Astrocyte (in vitro differentiated cells and primary cell): Measurements from ENCODE around the gene IKBKG.

Experiments
- CTCF ChIP-seq: IDR thresholded peaks from 2 replicates; pipeline ENCODE4 v1.5.1; 2011; ENCODE audit warnings: low read depth, mild to moderate bottlenecking, inconsistent platforms, low read length, moderate library complexity; ENCODE audit not compliant: insufficient read depth
- EZH2 ChIP-seq: IDR thresholded peaks from 2 replicates; pipeline ENCODE4 v1.6.1; 2012; ENCODE audit warnings: mild to moderate bottlenecking, low read length, inconsistent platforms; ENCODE audit not compliant: insufficient read depth

- TF ChIP-seq CTCF = no peak
- TF ChIP-seq EZH2 = no peak
These were observed 45.1 kb downstream of the IKBKG start for GRCh38 chrX:154592505-154592904.
